SK-N-SH (cell line): ENCODE results near the gene CLDN9.

Source experiments
- CHD2 ChIP-seq: fragments of 150-350 bp; IDR thresholded peaks from 2 replicates; pipeline ENCODE4 v1.6.1; 2018; ENCODE audit warnings: low read length; ENCODE audit not compliant: partially characterized antibody
- CTCF ChIP-seq: fragments of 200-600 bp; sonication (generic); IDR thresholded peaks from 2 replicates; pipeline ENCODE4 v1.6.1; 2017; ENCODE audit warnings: antibody characterized with exemption, mild to moderate bottlenecking, moderate library complexity
- EP300 ChIP-seq, 2 experiments: IDR thresholded peaks; 2 replicates each; pipeline versions ENCODE4 v1.4.0 to v1.6.1; 2012; ENCODE audit warnings: borderline replicate concordance in 1 of 2, low read depth in 1 of 2, low read length in 1 of 2
- MAX ChIP-seq: IDR thresholded peaks from 2 replicates; pipeline ENCODE4 v1.4.0; 2012; ENCODE audit warnings: low read depth
- MXI1 ChIP-seq: IDR thresholded peaks from 2 replicates; pipeline ENCODE4 v1.6.1; 2012; ENCODE audit warnings: mild to moderate bottlenecking, low read depth, low read length, improper control_type of control experiment
- PBX3 ChIP-seq: IDR thresholded peaks from 2 replicates; pipeline ENCODE4; 2012
- POLR2AphosphoS5 ChIP-seq: IDR thresholded peaks from 2 replicates; pipeline ENCODE4 v1.6.1; 2012; ENCODE audit warnings: low read depth, low read length
- RAD21 ChIP-seq: IDR thresholded peaks from 2 replicates; pipeline ENCODE4 v1.6.1; 2012; ENCODE audit warnings: mild to moderate bottlenecking, low read length
- REST ChIP-seq: IDR thresholded peaks from 2 replicates; pipeline ENCODE4 v1.6.1; 2012; ENCODE audit warnings: mild to moderate bottlenecking, low read depth, low read length, moderate library complexity
- SMC3 ChIP-seq: IDR thresholded peaks from 2 replicates; pipeline ENCODE4 v1.6.1; 2012; ENCODE audit warnings: low read depth, low read length, improper control_type of control experiment
- TF ChIP-seq, protein P1 (sequence below): IDR thresholded peaks from 2 replicates; pipeline ENCODE4 v1.4.0; 2012; ENCODE audit warnings: low read depth, borderline replicate concordance
- TF ChIP-seq, protein P2 (sequence below): fragments of 150-350 bp; IDR thresholded peaks from 2 replicates; pipeline ENCODE4 v1.6.1; 2017; ENCODE audit warnings: antibody characterized with exemption, low read length, low read depth, borderline replicate concordance

DNA sequence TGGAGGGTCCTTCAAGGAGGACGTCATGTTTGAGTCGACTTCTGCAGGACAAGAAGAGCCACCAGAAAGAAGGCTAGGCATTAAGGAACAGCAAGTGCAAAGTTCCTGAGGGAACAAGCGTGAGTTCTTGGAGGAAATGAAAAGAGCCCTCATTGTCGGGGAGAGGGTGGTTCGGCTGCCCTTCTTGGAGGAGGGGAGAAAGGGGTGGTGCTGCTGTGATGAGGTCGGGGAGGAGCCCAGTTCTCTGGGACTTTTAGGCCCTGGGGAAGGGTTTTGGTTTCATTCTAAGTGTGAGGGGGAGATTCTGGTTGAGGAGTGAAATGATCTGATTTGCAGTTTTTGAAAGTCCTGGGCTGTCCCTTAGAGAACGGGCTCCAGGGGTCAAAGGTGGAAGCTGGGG is 19.9 kb downstream of the CLDN9 start:
- no peak for TF ChIP-seq MXI1
- TF ChIP-seq CTCF = no peak
- TF ChIP-seq POLR2AphosphoS5 = no peak
- TF ChIP-seq, protein P1, sequence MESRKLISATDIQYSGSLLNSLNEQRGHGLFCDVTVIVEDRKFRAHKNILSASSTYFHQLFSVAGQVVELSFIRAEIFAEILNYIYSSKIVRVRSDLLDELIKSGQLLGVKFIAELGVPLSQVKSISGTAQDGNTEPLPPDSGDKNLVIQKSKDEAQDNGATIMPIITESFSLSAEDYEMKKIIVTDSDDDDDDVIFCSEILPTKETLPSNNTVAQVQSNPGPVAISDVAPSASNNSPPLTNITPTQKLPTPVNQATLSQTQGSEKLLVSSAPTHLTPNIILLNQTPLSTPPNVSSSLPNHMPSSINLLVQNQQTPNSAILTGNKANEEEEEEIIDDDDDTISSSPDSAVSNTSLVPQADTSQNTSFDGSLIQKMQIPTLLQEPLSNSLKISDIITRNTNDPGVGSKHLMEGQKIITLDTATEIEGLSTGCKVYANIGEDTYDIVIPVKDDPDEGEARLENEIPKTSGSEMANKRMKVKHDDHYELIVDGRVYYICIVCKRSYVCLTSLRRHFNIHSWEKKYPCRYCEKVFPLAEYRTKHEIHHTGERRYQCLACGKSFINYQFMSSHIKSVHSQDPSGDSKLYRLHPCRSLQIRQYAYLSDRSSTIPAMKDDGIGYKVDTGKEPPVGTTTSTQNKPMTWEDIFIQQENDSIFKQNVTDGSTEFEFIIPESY = no peak
- no peak for TF ChIP-seq CHD2
- TF ChIP-seq, protein P2, sequence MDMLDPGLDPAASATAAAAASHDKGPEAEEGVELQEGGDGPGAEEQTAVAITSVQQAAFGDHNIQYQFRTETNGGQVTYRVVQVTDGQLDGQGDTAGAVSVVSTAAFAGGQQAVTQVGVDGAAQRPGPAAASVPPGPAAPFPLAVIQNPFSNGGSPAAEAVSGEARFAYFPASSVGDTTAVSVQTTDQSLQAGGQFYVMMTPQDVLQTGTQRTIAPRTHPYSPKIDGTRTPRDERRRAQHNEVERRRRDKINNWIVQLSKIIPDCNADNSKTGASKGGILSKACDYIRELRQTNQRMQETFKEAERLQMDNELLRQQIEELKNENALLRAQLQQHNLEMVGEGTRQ = no peak
- no peak for TF ChIP-seq RAD21
- no peak for TF ChIP-seq REST
- TF ChIP-seq PBX3 = no peak
- TF ChIP-seq MAX = no peak
- no peak for TF ChIP-seq SMC3
- TF ChIP-seq EP300 (IDR thresholded peaks at IDR 0.05; ENCODE audit: borderline replicate concordance in 1 of 2, low read depth in 1 of 2, low read length in 1 of 2) = no peak
